Smooth muscle cell (in vitro differentiated cells): ENCODE data around the gene EFNA4. TPM values are rescaled to one million over a fixed set of nuclear protein-coding genes. Genes with fewer than 3 reads are reported as not detected.

Source experiments
- DNase-seq: peaks from one replicate; lab custom pipeline; 2025; ENCODE audit not compliant: unreplicated experiment; lab: John Stamatoyannopoulos, UW
- H2AFZ ChIP-seq: fragments of 200-600 bp; sonication (generic); 2 replicates; pipeline ENCODE4 v1.6.0; 2016; ENCODE audit warnings: antibody characterized with exemption, low read depth, mild to moderate bottlenecking
- H3F3A ChIP-seq: fragments of 200-600 bp; sonication (generic); 2 replicates; pipeline ENCODE4 v1.6.0; 2017; ENCODE audit warnings: antibody characterized with exemption, low read depth
- H3K27ac ChIP-seq: fragments of 200-600 bp; sonication (generic); 2 replicates; pipeline ENCODE4 v1.5.1; 2016; ENCODE audit warnings: low read depth, mild to moderate bottlenecking
- H3K27me3 ChIP-seq: fragments of 200-600 bp; sonication (generic); 2 replicates; pipeline ENCODE4 v1.6.1; 2016; ENCODE audit warnings: low read depth, mild to moderate bottlenecking
- H3K36me3 ChIP-seq: fragments of 200-600 bp; sonication (generic); 2 replicates; pipeline ENCODE4 v1.5.1; 2016; ENCODE audit warnings: low read depth
- H3K4me1 ChIP-seq: fragments of 200-600 bp; sonication (generic); 2 replicates; pipeline ENCODE4 v1.5.1; 2016; ENCODE audit warnings: low read depth
- H3K4me2 ChIP-seq: fragments of 200-600 bp; sonication (generic); 2 replicates; pipeline ENCODE4 v1.6.0; 2016; ENCODE audit warnings: mild to moderate bottlenecking
- H3K4me3 ChIP-seq: fragments of 200-600 bp; sonication (generic); 2 replicates; pipeline ENCODE4 v1.5.1; 2016; ENCODE audit warnings: mild to moderate bottlenecking
- H3K79me2 ChIP-seq: fragments of 200-600 bp; sonication (generic); 2 replicates; pipeline ENCODE4 v1.6.0; 2016; ENCODE audit warnings: low read depth, mild to moderate bottlenecking
- H3K9ac ChIP-seq: fragments of 200-600 bp; sonication (generic); 2 replicates; pipeline ENCODE4 v1.6.0; 2016; ENCODE audit warnings: low read depth
- H3K9me3 ChIP-seq: fragments of 200-600 bp; sonication (generic); replicated peaks from 2 replicates; pipeline ENCODE4 v1.5.1; 2016; ENCODE audit warnings: low read depth
- H4K20me1 ChIP-seq: fragments of 200-600 bp; sonication (generic); 2 replicates; pipeline ENCODE4 v1.6.0; 2016; ENCODE audit warnings: low read depth
- CTCF ChIP-seq: fragments of 200-600 bp; sonication (generic); IDR thresholded peaks from 2 replicates; pipeline ENCODE4 v1.5.1; 2017; ENCODE audit warnings: borderline replicate concordance, mild to moderate bottlenecking, antibody characterized with exemption; ENCODE audit not compliant: insufficient read depth, poor library complexity, severe bottlenecking
- WGBS: methylation state at CpG from one replicate; pipeline ENCODE4 v1.1.7; 2016; ENCODE audit warnings: low lambda C conversion rate; 5-methylcytosine and 5-hydroxymethylcytosine counted together
- polyA plus RNA-seq: library from polyadenylated mRNA; unstranded; fragments of >200 nt; fragmentation: Nextera tagmentation; extraction: Ambion mirVana; gene quantifications from 2 replicates; pipeline ENCODE4 v1.2.1, GENCODE V29; 2016
- total RNA-seq: library from RNA; depleted of rRNA; stranded (reverse); fragments of >200 nt; gene quantifications from 2 replicates; pipeline ENCODE4 v1.2.3, GENCODE V29; 2014

Gene EFNA4
- total and polyA plus RNA-seq, 2 experiments from 2014 or later = 18.1 to 27.6 TPM

- no peaks in the 10 kb centered on the region for H3K4me1 ChIP-seq
- no peak overlapping the region for H3K9ac ChIP-seq
- H3K4me2 ChIP-seq = no peak overlapping the region
- H3K79me2 ChIP-seq = no peaks in the 10 kb centered on the region
- no peaks in the 10 kb centered on the region for H4K20me1 ChIP-seq
- no peak overlapping the region for H3K4me3 ChIP-seq
- no peak for TF ChIP-seq CTCF
- no peaks in the 10 kb centered on the region for H3K36me3 ChIP-seq
- H3K9me3 ChIP-seq = no peaks in the 10 kb centered on the region
- H2AFZ ChIP-seq = no peak overlapping the region
- no peak overlapping the region for H3K27ac ChIP-seq
- no peak for DNase-seq
- 79% methylated on average over 7 of the region's 7 CpGs for WGBS
- H3F3A ChIP-seq = peaks cover 7% of the 10 kb centered on the region
- H3K27me3 ChIP-seq = peaks cover 11% of the 10 kb centered on the region
Observed at GRCh38 chr1:155099331-155099730, 35.8 kb downstream of the EFNA4 start.

GRCh38 chr1:155103325-155103724 lies 39.8 kb downstream of the EFNA4 start:
- Histone ChIP-seq H3K4me1 (no peaks in the 10 kb centered on the region), H3K9me3 (no peaks in the 10 kb centered on the region), H3K36me3 (no peaks in the 10 kb centered on the region), H3K4me2 (no peak overlapping the region), H3K4me3 (no peak overlapping the region), H2AFZ (no peak overlapping the region), H3K27me3 (no peaks in the 10 kb centered on the region), H3K27ac (no peak overlapping the region), H4K20me1 (no peaks in the 10 kb centered on the region), H3K9ac (no peak overlapping the region), H3K79me2 (no peaks in the 10 kb centered on the region), H3F3A (no peaks in the 10 kb centered on the region)
- no peak for DNase-seq
- WGBS = 95% methylated on average over 9 of the region's 9 CpGs
- TF ChIP-seq CTCF = no peak

- H3K9me3 ChIP-seq = no peaks in the 10 kb centered on the region
- no peak for DNase-seq
- H3K27ac ChIP-seq = no peak overlapping the region
- H3K36me3 ChIP-seq = no peaks in the 10 kb centered on the region
- no peaks in the 10 kb centered on the region for H3K27me3 ChIP-seq
- no peak overlapping the region for H3K4me2 ChIP-seq
- no peak overlapping the region for H3K9ac ChIP-seq
- H3K4me3 ChIP-seq = no peak overlapping the region
- no peak for TF ChIP-seq CTCF
- WGBS = 92% methylated on average over 7 of the region's 7 CpGs
- H2AFZ ChIP-seq = no peak overlapping the region
- no peaks in the 10 kb centered on the region for H3K4me1 ChIP-seq
- no peaks in the 10 kb centered on the region for H3K79me2 ChIP-seq
- H3F3A ChIP-seq = no peaks in the 10 kb centered on the region
- no peaks in the 10 kb centered on the region for H4K20me1 ChIP-seq
Observed at GRCh38 chr1:155104605-155105534, 41.3 kb downstream of the EFNA4 start.
